ENCODE data around the gene TGFB1I1.
A peak's percentile ranks its signal among the peaks of the same experiment; 100 is the strongest.

The TGFB1I1 gene

DNA sequence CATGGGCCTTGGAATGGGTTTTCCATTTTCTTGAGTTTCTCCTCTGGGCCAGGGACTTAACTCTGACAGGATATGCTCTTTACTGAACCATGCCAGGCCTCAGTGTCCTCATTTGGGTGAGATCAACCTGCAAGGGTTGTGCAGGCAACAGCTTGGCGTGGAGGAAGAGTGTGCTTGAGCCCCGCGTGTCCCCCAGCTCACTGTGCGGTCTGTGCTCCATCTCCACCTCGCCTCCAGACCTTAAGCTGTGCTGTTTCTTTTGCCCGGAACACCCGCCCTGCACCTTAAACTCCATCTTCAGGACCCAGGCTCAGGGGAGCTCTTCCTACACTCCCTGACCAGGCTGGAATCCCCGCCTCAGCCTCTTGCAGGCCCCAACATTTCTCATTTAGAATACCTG, 26.5 kb downstream of the TGFB1I1 start:
- H3K18ac ChIP-seq (ENCODE audit: low read depth in 1 of 2, low read length in 2 of 2) = no peak overlapping the region
- WGBS = 94% methylated on average over 8 of the region's 8 CpGs
- no peak overlapping the region for H2AK5ac ChIP-seq (ENCODE audit: low read length, severe bottlenecking)
- no peak overlapping the region for H3K23ac ChIP-seq (ENCODE audit: low read length in 2 of 2)
- no peak overlapping the region for H3K27ac ChIP-seq (ENCODE audit: low read length, poor library complexity, severe bottlenecking)
- H3K4ac ChIP-seq (ENCODE audit: low read depth in 1 of 2, low read length in 2 of 2) = no peak overlapping the region
- no peak overlapping the region for H4K8ac ChIP-seq (ENCODE audit: low read length)
- H3K79me1 ChIP-seq (replicated peaks; ENCODE audit: low read length, poor library complexity, severe bottlenecking) = peaks cover 13% of the 10 kb centered on the region
- no peak overlapping the region for H3K4me3 ChIP-seq (ENCODE audit: insufficient read depth in 1 of 2, low read depth in 1 of 2, low read length in 2 of 2)
- H2BK15ac ChIP-seq (ENCODE audit: low read depth, poor library complexity, severe bottlenecking) = no peak overlapping the region
- H2BK120ac ChIP-seq (ENCODE audit: low read depth, low read length) = no peak overlapping the region
- no peaks in the 10 kb centered on the region for H3K27me3 ChIP-seq (ENCODE audit: control insufficient read depth in 1 of 2, insufficient read depth in 1 of 2, low read length in 2 of 2)
- H3K4me2 ChIP-seq (ENCODE audit: low read length, poor library complexity, severe bottlenecking) = no peak overlapping the region
- no peaks in the 10 kb centered on the region for H3K9me3 ChIP-seq (ENCODE audit: control insufficient read depth, low read length)
- H2BK12ac ChIP-seq (ENCODE audit: low read length in 2 of 2) = no peak overlapping the region
- H3K36me3 ChIP-seq (ENCODE audit: control insufficient read depth in 1 of 2, insufficient read depth in 2 of 2, low read depth in 1 of 2, low read length in 2 of 2) = peaks cover 57 to 62% of the 10 kb centered on the region in 2 experiments
- H2BK5ac ChIP-seq (ENCODE audit: low read depth, low read length, poor library complexity, severe bottlenecking) = no peak overlapping the region
- no peak overlapping the region for H3K14ac ChIP-seq (ENCODE audit: low read length in 2 of 2)
- peaks cover 3% of the 10 kb centered on the region for H3K4me1 ChIP-seq (ENCODE audit: control insufficient read depth, insufficient read depth, low read depth, low read length)
- no peak overlapping the region for H4K91ac ChIP-seq (ENCODE audit: low read length)
- DNase-seq = no peak
- no peak overlapping the region for H3K9ac ChIP-seq (ENCODE audit: low read length)
- no peak overlapping the region for H2AFZ ChIP-seq (ENCODE audit: low read depth, low read length)

DNA sequence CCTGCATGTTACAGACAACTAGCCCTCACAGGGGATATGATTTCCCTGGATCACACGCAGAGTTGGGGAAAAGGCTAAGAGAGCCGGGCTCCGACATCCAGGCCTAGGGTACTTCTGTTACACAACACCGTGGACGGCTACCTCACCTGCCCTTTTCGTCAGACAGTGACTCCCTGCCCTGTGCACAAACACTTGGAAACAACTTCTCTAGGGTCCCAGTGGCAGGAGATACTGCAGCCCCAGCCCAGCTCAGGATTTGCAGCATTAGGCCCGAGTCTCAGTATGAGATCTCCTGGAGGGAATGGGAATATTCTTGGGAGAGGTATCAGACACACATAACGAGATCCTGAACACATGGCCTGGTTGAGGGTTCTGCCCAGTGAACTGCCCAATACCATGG, 28.0 kb downstream of the TGFB1I1 start:
- Histone ChIP-seq H2AFZ (ENCODE audit: low read depth, low read length) (no peak overlapping the region), H2BK120ac (ENCODE audit: low read depth, low read length) (no peak overlapping the region), H3K27ac (ENCODE audit: low read length, poor library complexity, severe bottlenecking) (no peak overlapping the region), H3K14ac (ENCODE audit: low read length in 2 of 2) (no peak overlapping the region), H3K4me3 (ENCODE audit: insufficient read depth in 1 of 2, low read depth in 1 of 2, low read length in 2 of 2) (no peak overlapping the region), H4K8ac (ENCODE audit: low read length) (no peak overlapping the region), H3K4ac (ENCODE audit: low read depth in 1 of 2, low read length in 2 of 2) (no peak overlapping the region), H2AK5ac (ENCODE audit: low read length, severe bottlenecking) (no peak overlapping the region), H3K4me2 (ENCODE audit: low read length, poor library complexity, severe bottlenecking) (no peak overlapping the region), H2BK5ac (ENCODE audit: low read depth, low read length, poor library complexity, severe bottlenecking) (no peak overlapping the region), H3K27me3 (ENCODE audit: control insufficient read depth in 1 of 2, insufficient read depth in 1 of 2, low read length in 2 of 2) (no peaks in the 10 kb centered on the region), H3K36me3 (ENCODE audit: control insufficient read depth in 1 of 2, insufficient read depth in 2 of 2, low read depth in 1 of 2, low read length in 2 of 2) (peaks cover 57 to 62% of the 10 kb centered on the region in 2 experiments), H3K18ac (ENCODE audit: low read depth in 1 of 2, low read length in 2 of 2) (no peak overlapping the region), H3K9me3 (ENCODE audit: control insufficient read depth, low read length) (no peaks in the 10 kb centered on the region), H4K91ac (ENCODE audit: low read length) (no peak overlapping the region), H3K9ac (ENCODE audit: low read length) (no peak overlapping the region), H2BK15ac (ENCODE audit: low read depth, poor library complexity, severe bottlenecking) (no peak overlapping the region), H3K79me1 (replicated peaks; ENCODE audit: low read length, poor library complexity, severe bottlenecking) (peaks cover 16% of the 10 kb centered on the region), H2BK12ac (ENCODE audit: low read length in 2 of 2) (no peak overlapping the region), H3K23ac (ENCODE audit: low read length in 2 of 2) (no peak overlapping the region), H3K4me1 (ENCODE audit: control insufficient read depth, insufficient read depth, low read depth, low read length) (peaks cover 4% of the 10 kb centered on the region)
- WGBS = 96% methylated on average over 8 of the region's 8 CpGs
- DNase-seq = no peak

- Histone ChIP-seq H3K27ac (ENCODE audit: low read length, poor library complexity, severe bottlenecking) (no peak overlapping the region), H2BK12ac (ENCODE audit: low read length in 2 of 2) (no peak overlapping the region), H2BK15ac (ENCODE audit: low read depth, poor library complexity, severe bottlenecking) (no peak overlapping the region), H2AK5ac (ENCODE audit: low read length, severe bottlenecking) (no peak overlapping the region), H3K9me3 (ENCODE audit: control insufficient read depth, low read length) (no peaks in the 10 kb centered on the region), H3K9ac (ENCODE audit: low read length) (no peak overlapping the region), H2BK5ac (ENCODE audit: low read depth, low read length, poor library complexity, severe bottlenecking) (no peak overlapping the region), H3K79me1 (replicated peaks; ENCODE audit: low read length, poor library complexity, severe bottlenecking) (peaks cover 18% of the 10 kb centered on the region), H2AFZ (ENCODE audit: low read depth, low read length) (no peak overlapping the region), H3K4ac (ENCODE audit: low read depth in 1 of 2, low read length in 2 of 2) (no peak overlapping the region), H2BK120ac (ENCODE audit: low read depth, low read length) (no peak overlapping the region), H4K91ac (ENCODE audit: low read length) (no peak overlapping the region), H3K23ac (ENCODE audit: low read length in 2 of 2) (no peak overlapping the region), H3K27me3 (ENCODE audit: control insufficient read depth in 1 of 2, insufficient read depth in 1 of 2, low read length in 2 of 2) (no peaks in the 10 kb centered on the region), H3K4me1 (ENCODE audit: control insufficient read depth, insufficient read depth, low read depth, low read length) (peaks cover 5% of the 10 kb centered on the region), H3K4me3 (ENCODE audit: insufficient read depth in 1 of 2, low read depth in 1 of 2, low read length in 2 of 2) (no peak overlapping the region), H3K14ac (ENCODE audit: low read length in 2 of 2) (no peak overlapping the region), H4K8ac (ENCODE audit: low read length) (no peak overlapping the region), H3K4me2 (ENCODE audit: low read length, poor library complexity, severe bottlenecking) (no peak overlapping the region), H3K18ac (ENCODE audit: low read depth in 1 of 2, low read length in 2 of 2) (no peak overlapping the region), H3K36me3 (ENCODE audit: control insufficient read depth in 1 of 2, insufficient read depth in 2 of 2, low read depth in 1 of 2, low read length in 2 of 2) (peaks cover 46 to 62% of the 10 kb centered on the region in 2 experiments)
- no peak for DNase-seq
- 85% methylated on average over 3 of the region's 3 CpGs for WGBS
Measured at GRCh38 chr16:31501226-31501965, 29.4 kb downstream of the TGFB1I1 start.

DNA sequence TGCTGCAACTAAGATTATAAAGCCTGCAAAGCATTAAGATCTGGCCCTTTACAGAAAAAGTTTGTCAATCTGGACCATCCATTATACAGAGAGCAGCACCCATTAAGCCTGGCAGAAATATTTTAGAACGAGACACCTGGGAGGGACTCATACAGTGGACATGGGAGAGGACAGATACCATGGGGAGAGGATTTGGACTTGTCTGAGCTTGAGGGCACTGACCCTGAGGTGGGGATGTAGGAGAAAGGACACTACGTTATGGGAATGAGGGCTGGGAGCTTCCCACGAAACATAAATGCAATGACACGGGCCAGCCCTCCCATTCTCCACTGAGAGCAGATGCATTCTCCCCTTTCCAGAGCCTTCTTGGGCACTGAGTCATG, 30.0 kb downstream of the TGFB1I1 start:
- H4K91ac ChIP-seq (ENCODE audit: low read length) = no peak overlapping the region
- WGBS = 81% methylated on average over 4 of the region's 4 CpGs
- H3K27ac ChIP-seq (ENCODE audit: low read length, poor library complexity, severe bottlenecking) = no peak overlapping the region
- H2AK5ac ChIP-seq (ENCODE audit: low read length, severe bottlenecking) = no peak overlapping the region
- no peak overlapping the region for H4K8ac ChIP-seq (ENCODE audit: low read length)
- no peak for DNase-seq
- H2BK120ac ChIP-seq (ENCODE audit: low read depth, low read length) = no peak overlapping the region
- H2BK5ac ChIP-seq (ENCODE audit: low read depth, low read length, poor library complexity, severe bottlenecking) = no peak overlapping the region
- no peaks in the 10 kb centered on the region for H3K9me3 ChIP-seq (ENCODE audit: control insufficient read depth, low read length)
- H3K36me3 ChIP-seq (ENCODE audit: control insufficient read depth in 1 of 2, insufficient read depth in 2 of 2, low read depth in 1 of 2, low read length in 2 of 2) = peaks cover 40 to 57% of the 10 kb centered on the region in 2 experiments
- H3K4me2 ChIP-seq (ENCODE audit: low read length, poor library complexity, severe bottlenecking) = no peak overlapping the region
- H3K18ac ChIP-seq (ENCODE audit: low read depth in 1 of 2, low read length in 2 of 2) = no peak overlapping the region
- H3K4me3 ChIP-seq (ENCODE audit: insufficient read depth in 1 of 2, low read depth in 1 of 2, low read length in 2 of 2) = no peak overlapping the region
- no peak overlapping the region for H2AFZ ChIP-seq (ENCODE audit: low read depth, low read length)
- peak overlapping the region in 1 of 2 experiments; percentile 39 for H3K14ac ChIP-seq (ENCODE audit: low read length in 2 of 2)
- H2BK15ac ChIP-seq (ENCODE audit: low read depth, poor library complexity, severe bottlenecking) = no peak overlapping the region
- no peak overlapping the region for H3K9ac ChIP-seq (ENCODE audit: low read length)
- H3K27me3 ChIP-seq (ENCODE audit: control insufficient read depth in 1 of 2, insufficient read depth in 1 of 2, low read length in 2 of 2) = no peaks in the 10 kb centered on the region
- no peak overlapping the region for H3K4ac ChIP-seq (ENCODE audit: low read depth in 1 of 2, low read length in 2 of 2)
- no peak overlapping the region for H2BK12ac ChIP-seq (ENCODE audit: low read length in 2 of 2)
- H3K79me1 ChIP-seq (replicated peaks; ENCODE audit: low read length, poor library complexity, severe bottlenecking) = peaks cover 23% of the 10 kb centered on the region
- no peak overlapping the region for H3K23ac ChIP-seq (ENCODE audit: low read length in 2 of 2)
- H3K4me1 ChIP-seq (ENCODE audit: control insufficient read depth, insufficient read depth, low read depth, low read length) = peaks cover 5% of the 10 kb centered on the region
